ENCODE data around the gene ROMO1. TPM values are rescaled to one million over a fixed set of nuclear protein-coding genes. Genes with fewer than 3 reads are reported as not detected.

ROMO1 gene
- total and polyA plus RNA-seq, 2 experiments from 2014 or later, result 152 to 881 TPM

- Histone ChIP-seq H3K36me3 (ENCODE audit: insufficient read depth) (peaks cover 100% of the 10 kb centered on the region), H3F3A (replicated peaks; ENCODE audit: low read depth) (peaks cover 13% of the 10 kb centered on the region), H3K4me1 (ENCODE audit: insufficient read depth) (no peaks in the 10 kb centered on the region), H3K27me3 (ENCODE audit: insufficient read depth) (no peaks in the 10 kb centered on the region), H3K9me2 (ENCODE audit: insufficient read depth) (no peaks in the 10 kb centered on the region), H3K4me2 (no peak overlapping the region), H3K4me3 (no peak overlapping the region), H3K27ac (ENCODE audit: low read depth) (no peak overlapping the region), H3K79me2 (replicated peaks; ENCODE audit: insufficient read depth) (peaks cover 100% of the 10 kb centered on the region), H4K20me1 (replicated peaks; ENCODE audit: insufficient read depth) (peaks cover 72% of the 10 kb centered on the region), H2AFZ (no peak overlapping the region)
- H3K27me3 Mint-ChIP-seq (ENCODE audit: insufficient read depth, low read depth, poor library complexity), result peaks cover 12% of the 10 kb centered on the region
- no peak overlapping the region for H3K4me3 Mint-ChIP-seq
- TF ChIP-seq, protein P1, sequence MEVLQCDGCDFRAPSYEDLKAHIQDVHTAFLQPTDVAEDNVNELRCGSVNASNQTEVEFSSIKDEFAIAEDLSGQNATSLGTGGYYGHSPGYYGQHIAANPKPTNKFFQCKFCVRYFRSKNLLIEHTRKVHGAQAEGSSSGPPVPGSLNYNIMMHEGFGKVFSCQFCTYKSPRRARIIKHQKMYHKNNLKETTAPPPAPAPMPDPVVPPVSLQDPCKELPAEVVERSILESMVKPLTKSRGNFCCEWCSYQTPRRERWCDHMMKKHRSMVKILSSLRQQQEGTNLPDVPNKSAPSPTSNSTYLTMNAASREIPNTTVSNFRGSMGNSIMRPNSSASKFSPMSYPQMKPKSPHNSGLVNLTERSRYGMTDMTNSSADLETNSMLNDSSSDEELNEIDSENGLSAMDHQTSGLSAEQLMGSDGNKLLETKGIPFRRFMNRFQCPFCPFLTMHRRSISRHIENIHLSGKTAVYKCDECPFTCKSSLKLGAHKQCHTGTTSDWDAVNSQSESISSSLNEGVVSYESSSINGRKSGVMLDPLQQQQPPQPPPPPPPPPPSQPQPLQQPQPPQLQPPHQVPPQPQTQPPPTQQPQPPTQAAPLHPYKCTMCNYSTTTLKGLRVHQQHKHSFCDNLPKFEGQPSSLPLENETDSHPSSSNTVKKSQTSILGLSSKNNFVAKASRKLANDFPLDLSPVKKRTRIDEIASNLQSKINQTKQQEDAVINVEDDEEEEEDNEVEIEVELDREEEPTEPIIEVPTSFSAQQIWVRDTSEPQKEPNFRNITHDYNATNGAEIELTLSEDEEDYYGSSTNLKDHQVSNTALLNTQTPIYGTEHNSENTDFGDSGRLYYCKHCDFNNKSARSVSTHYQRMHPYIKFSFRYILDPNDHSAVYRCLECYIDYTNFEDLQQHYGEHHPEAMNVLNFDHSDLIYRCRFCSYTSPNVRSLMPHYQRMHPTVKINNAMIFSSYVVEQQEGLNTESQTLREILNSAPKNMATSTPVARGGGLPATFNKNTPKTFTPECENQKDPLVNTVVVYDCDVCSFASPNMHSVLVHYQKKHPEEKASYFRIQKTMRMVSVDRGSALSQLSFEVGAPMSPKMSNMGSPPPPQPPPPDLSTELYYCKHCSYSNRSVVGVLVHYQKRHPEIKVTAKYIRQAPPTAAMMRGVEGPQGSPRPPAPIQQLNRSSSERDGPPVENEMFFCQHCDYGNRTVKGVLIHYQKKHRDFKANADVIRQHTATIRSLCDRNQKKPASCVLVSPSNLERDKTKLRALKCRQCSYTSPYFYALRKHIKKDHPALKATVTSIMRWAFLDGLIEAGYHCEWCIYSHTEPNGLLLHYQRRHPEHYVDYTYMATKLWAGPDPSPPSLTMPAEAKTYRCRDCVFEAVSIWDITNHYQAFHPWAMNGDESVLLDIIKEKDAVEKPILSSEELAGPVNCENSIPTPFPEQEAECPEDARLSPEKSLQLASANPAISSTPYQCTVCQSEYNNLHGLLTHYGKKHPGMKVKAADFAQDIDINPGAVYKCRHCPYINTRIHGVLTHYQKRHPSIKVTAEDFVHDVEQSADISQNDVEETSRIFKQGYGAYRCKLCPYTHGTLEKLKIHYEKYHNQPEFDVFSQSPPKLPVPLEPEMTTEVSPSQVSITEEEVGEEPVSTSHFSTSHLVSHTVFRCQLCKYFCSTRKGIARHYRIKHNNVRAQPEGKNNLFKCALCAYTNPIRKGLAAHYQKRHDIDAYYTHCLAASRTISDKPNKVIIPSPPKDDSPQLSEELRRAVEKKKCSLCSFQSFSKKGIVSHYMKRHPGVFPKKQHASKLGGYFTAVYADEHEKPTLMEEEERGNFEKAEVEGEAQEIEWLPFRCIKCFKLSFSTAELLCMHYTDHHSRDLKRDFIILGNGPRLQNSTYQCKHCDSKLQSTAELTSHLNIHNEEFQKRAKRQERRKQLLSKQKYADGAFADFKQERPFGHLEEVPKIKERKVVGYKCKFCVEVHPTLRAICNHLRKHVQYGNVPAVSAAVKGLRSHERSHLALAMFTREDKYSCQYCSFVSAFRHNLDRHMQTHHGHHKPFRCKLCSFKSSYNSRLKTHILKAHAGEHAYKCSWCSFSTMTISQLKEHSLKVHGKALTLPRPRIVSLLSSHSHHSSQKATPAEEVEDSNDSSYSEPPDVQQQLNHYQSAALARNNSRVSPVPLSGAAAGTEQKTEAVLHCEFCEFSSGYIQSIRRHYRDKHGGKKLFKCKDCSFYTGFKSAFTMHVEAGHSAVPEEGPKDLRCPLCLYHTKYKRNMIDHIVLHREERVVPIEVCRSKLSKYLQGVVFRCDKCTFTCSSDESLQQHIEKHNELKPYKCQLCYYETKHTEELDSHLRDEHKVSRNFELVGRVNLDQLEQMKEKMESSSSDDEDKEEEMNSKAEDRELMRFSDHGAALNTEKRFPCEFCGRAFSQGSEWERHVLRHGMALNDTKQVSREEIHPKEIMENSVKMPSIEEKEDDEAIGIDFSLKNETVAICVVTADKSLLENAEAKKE (CRISPR knock-in tag; IDR thresholded peaks at IDR 0.05), result no peak
- no peak for TF ChIP-seq NANOG (IDR thresholded peaks at IDR 0.05; ENCODE audit: borderline replicate concordance)
- no peak for TF ChIP-seq POLR2AphosphoS5 (IDR thresholded peaks at IDR 0.05; ENCODE audit: low read depth)
- no peak for TF ChIP-seq ZNF331 (CRISPR knock-in tag; IDR thresholded peaks at IDR 0.05; ENCODE audit: low read depth)
- TF ChIP-seq CREB1 (CRISPR knock-in tag; IDR thresholded peaks at IDR 0.05; ENCODE audit: low read depth), result no peak
- no peak for TF ChIP-seq STAT1 (IDR thresholded peaks at IDR 0.05; ENCODE audit: unreplicated experiment)
- no peak for TF ChIP-seq CTCF (conservative IDR thresholded peaks at IDR 0.05; ENCODE audit: low read depth in 2 of 2)
- TF ChIP-seq, protein P2, sequence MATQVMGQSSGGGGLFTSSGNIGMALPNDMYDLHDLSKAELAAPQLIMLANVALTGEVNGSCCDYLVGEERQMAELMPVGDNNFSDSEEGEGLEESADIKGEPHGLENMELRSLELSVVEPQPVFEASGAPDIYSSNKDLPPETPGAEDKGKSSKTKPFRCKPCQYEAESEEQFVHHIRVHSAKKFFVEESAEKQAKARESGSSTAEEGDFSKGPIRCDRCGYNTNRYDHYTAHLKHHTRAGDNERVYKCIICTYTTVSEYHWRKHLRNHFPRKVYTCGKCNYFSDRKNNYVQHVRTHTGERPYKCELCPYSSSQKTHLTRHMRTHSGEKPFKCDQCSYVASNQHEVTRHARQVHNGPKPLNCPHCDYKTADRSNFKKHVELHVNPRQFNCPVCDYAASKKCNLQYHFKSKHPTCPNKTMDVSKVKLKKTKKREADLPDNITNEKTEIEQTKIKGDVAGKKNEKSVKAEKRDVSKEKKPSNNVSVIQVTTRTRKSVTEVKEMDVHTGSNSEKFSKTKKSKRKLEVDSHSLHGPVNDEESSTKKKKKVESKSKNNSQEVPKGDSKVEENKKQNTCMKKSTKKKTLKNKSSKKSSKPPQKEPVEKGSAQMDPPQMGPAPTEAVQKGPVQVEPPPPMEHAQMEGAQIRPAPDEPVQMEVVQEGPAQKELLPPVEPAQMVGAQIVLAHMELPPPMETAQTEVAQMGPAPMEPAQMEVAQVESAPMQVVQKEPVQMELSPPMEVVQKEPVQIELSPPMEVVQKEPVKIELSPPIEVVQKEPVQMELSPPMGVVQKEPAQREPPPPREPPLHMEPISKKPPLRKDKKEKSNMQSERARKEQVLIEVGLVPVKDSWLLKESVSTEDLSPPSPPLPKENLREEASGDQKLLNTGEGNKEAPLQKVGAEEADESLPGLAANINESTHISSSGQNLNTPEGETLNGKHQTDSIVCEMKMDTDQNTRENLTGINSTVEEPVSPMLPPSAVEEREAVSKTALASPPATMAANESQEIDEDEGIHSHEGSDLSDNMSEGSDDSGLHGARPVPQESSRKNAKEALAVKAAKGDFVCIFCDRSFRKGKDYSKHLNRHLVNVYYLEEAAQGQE (IDR thresholded peaks at IDR 0.05; ENCODE audit: unreplicated experiment), result no peak
- TF ChIP-seq JUNB (IDR thresholded peaks at IDR 0.05; ENCODE audit: unreplicated experiment), result no peak
- TF ChIP-seq EZH2 (IDR thresholded peaks at IDR 0.05; ENCODE audit: low read depth, unreplicated experiment), result no peak
- no peak for TF ChIP-seq EZH2phosphoT487 (IDR thresholded peaks at IDR 0.05; ENCODE audit: unreplicated experiment)
- ATAC-seq, result no peak
- no peaks in the 10 kb centered on the region; the same call in 1 of the 3 replicates for H3K4me1 Mint-ChIP-seq
- H3K9me3 Mint-ChIP-seq, result no peaks in the 10 kb centered on the region; the same call in 2 of the 3 replicates
- no peak overlapping the region for H3K27ac Mint-ChIP-seq
- peaks cover 98% of the 10 kb centered on the region for H3K36me3 Mint-ChIP-seq (ENCODE audit: low read depth)
- DNase-seq (ENCODE audit: low spot score), result no peak
These were observed 30.8 kb downstream of the ROMO1 start for GRCh38 chr20:35729836-35730582.

Measured in GM23338 (cell line).